ENCODE measurements around the gene CEACAM3.
A peak's percentile ranks its signal among the peaks of the same experiment; 100 is the strongest.

Gene CEACAM3

DNA sequence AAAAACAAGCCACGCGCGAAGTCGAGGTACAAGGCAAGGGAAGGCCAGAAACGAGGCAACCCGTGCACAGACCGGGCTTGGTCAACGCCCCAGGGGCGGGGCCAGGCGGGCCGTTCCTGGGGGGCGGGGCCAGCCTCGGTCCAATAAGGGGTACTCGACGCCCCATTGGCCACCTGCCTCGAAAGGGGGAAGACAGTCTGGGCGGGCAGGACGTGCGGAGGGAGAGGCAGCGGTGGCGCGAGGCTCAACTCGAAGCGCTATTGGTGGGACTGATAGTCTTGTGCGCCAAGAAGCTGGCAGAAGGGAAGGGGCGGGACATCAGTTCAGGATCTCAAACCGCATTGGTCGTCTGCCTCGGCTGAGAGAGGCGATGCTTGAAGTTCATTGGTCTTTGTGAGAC lies 48.2 kb downstream of the CEACAM3 start, which contains the start of gene LYPD4:
Gene LYPD4, minus strand, starts transcription at position 83 of the 400 bp plus-strand sequence. CDS start 5,398 bp downstream, outside the sequence.
- no peak for DNase-seq (ENCODE audit: low read depth in 2 of 2)

- DNase-seq (ENCODE audit: low read depth in 2 of 2) = no peak
These were observed 48.4 kb downstream of the CEACAM3 start, which contains the start of gene DMRTC2 for GRCh38 chr19:41845001-41845050. DMRTC2 (plus strand) TSS chr19:41845042; CDS start chr19:41847429, 2,387 bp downstream.

- DNase-seq (ENCODE audit: low read depth in 2 of 2) = no peak
These were observed 48.7 kb downstream of the CEACAM3 start for GRCh38 chr19:41845051-41845590.

GRCh38 chr19:41847351-41848105 lies 51.1 kb downstream of the CEACAM3 start:
- no peak for DNase-seq (ENCODE audit: low read depth in 2 of 2)

DNA sequence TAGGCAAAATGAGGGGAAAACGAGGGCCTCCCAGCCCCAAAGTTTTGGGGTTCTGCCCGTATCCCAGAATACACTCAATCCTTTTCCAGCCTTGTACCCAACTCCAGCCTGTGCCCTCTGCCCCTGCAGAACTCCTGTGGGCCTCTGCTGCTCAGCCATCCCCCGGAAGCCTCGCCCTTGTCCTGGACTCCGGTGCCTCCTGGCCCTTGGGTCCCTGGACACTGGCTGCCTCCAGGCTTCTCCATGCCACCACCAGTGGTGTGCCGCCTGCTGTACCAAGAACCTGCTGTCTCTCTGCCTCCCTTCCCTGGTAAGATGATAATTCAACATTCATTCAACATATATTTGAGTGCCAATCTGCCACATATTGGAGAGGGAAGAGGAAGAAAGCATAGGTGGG lies 52.3 kb downstream of the CEACAM3 start:
- DNase-seq (ENCODE audit: low read depth in 2 of 2) = no peak

- DNase-seq (ENCODE audit: low read depth in 2 of 2) = no peak
These were observed 52.7 kb downstream of the CEACAM3 start for GRCh38 chr19:41849067-41849466.

- no peak for DNase-seq (ENCODE audit: low read depth in 2 of 2)
These were observed 54.0 kb downstream of the CEACAM3 start for GRCh38 chr19:41850381-41850780.

GRCh38 chr19:41851456-41851855 lies 55.1 kb downstream of the CEACAM3 start:
- DNase-seq (ENCODE audit: low read depth in 2 of 2) = no peak

GRCh38 chr19:41853344-41853743 lies 57.0 kb downstream of the CEACAM3 start:
- no peak for DNase-seq (ENCODE audit: low read depth in 2 of 2)

DNA sequence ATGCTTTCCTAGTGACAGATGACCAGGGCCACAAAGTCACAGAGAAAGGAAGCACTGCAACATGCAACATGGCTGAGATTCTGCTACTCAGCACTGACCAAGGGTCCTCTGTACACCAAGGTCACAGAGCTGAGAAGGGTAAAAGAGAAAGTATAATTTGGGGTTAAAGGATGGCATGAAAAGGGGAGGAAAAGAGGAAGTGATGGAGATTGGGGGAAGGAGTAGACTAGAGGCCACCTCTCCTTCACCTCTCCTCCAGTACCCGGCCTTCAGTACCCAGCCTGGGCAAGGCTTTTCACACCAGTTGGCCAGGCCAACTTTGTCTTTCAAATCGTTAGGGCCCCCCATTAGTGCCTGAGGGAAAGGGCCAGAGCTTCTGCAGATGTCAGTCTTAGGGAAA lies 57.4 kb downstream of the CEACAM3 start:
- DNase-seq (ENCODE audit: low read depth in 2 of 2) = no peak

GRCh38 chr19:41859213-41859617 lies 62.8 kb downstream of the CEACAM3 start:
- no peak for DNase-seq (ENCODE audit: low read depth in 2 of 2)

GRCh38 chr19:41859618-41860418 lies 63.4 kb downstream of the CEACAM3 start, which contains the start of gene RPS19:
RPS19 (plus strand) TSS chr19:41860255; CDS start chr19:41860775, 520 bp downstream.
- DNase-seq (ENCODE audit: low read depth in 2 of 2) = peak; percentile 96

- DNase-seq (ENCODE audit: low read depth in 2 of 2) = no peak
These were observed 64.2 kb downstream of the CEACAM3 start for GRCh38 chr19:41860419-41861115.
